GM12801 (cell line): ENCODE results near the gene B4GALT3.

Experiments
- TF ChIP-seq, protein P1 (sequence below): IDR thresholded peaks from one replicate; pipeline ENCODE4 v1.5.1; 2011; ENCODE audit warnings: control low read depth; ENCODE audit not compliant: insufficient read length; ENCODE audit errors: extremely low read depth

B4GALT3 gene

DNA sequence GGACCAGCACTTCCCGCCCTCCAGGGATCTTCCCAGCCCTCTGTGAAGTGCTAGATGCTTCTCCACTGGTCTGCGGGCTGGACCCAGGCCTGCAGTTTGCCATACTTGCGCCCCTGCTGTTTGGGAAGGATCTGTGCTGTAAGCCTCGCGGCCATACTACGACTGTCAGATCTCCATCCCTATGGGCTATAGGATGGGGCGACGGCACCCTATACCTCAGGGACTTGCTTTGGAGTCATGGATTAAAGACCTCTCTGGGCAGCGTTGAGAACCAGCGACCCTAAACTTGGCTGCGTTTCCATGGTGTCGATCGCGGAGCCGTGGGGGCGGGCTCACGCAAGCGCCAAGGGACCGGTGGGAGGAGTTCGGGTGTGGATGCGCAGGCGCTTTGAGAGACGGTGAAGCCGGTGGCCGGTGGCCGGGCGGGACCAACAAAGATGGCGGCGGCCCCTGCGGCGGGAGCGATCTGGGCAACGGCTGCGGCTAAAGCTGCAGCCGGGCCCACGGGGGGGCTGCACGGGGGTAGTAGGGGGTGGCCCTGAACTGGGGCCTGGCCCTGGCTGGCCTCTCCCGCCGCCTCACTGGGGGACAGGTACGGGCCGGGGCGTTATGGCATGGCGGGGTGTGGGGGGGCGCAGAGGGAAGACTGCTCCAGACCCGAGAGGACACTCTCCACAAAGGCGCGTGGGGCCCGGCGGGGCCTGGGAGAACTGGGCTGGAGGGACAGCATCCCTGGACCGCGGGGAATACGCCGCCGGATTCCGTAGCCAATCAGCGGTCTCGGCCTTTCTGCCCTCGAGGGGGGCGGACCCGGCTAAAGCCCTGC, 18.0 kb downstream of the B4GALT3 start, which contains the start of gene USP21:
TSS of gene USP21 (plus strand) at position 414 of the 826 bp plus-strand sequence. CDS start 1,141 bp downstream, outside the sequence.
- TF ChIP-seq, protein P1, sequence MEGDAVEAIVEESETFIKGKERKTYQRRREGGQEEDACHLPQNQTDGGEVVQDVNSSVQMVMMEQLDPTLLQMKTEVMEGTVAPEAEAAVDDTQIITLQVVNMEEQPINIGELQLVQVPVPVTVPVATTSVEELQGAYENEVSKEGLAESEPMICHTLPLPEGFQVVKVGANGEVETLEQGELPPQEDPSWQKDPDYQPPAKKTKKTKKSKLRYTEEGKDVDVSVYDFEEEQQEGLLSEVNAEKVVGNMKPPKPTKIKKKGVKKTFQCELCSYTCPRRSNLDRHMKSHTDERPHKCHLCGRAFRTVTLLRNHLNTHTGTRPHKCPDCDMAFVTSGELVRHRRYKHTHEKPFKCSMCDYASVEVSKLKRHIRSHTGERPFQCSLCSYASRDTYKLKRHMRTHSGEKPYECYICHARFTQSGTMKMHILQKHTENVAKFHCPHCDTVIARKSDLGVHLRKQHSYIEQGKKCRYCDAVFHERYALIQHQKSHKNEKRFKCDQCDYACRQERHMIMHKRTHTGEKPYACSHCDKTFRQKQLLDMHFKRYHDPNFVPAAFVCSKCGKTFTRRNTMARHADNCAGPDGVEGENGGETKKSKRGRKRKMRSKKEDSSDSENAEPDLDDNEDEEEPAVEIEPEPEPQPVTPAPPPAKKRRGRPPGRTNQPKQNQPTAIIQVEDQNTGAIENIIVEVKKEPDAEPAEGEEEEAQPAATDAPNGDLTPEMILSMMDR, result no peak

GRCh38 chr1:161158316-161159010, 18.8 kb downstream of the B4GALT3 start:
- TF ChIP-seq, protein P1, result no peak

- TF ChIP-seq, protein P1, result no peak
Observed at GRCh38 chr1:161157867-161158266, 19.4 kb downstream of the B4GALT3 start.

DNA sequence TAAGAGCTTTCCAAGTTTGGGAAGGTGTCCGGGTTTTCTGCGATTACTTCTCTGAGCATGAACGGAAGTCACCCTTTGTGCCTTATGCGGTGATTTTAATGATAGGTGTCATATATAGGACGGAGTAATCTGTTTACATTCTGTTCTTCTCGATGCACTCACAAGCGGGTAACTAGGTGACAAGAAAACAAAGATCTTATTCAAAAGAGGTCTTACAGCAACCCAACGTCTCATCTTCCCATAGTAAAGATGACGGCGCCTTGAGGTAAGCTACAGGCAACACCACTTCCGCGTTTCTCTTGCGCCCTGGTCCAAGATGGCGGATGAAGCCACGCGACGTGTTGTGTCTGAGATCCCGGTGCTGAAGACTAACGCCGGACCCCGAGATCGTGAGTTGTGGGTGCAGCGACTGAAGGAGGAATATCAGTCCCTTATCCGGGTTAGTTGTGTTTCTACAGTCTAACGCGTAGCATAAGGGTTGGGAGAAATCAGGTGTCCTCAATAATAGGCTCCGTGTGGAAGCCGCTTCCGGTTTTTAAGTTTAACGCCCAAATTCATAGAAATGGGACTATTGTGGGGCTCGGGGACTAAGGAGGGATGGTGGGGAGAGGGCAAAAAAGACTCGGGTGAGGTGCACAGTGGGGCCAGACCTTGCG, 23.5 kb downstream of the B4GALT3 start, which contains the start of gene UFC1:
TSS of gene UFC1 (plus strand) at position 297 of the 656 bp plus-strand sequence. CDS start at position 317, 20 bp downstream.
- TF ChIP-seq, protein P1, result no peak

DNA sequence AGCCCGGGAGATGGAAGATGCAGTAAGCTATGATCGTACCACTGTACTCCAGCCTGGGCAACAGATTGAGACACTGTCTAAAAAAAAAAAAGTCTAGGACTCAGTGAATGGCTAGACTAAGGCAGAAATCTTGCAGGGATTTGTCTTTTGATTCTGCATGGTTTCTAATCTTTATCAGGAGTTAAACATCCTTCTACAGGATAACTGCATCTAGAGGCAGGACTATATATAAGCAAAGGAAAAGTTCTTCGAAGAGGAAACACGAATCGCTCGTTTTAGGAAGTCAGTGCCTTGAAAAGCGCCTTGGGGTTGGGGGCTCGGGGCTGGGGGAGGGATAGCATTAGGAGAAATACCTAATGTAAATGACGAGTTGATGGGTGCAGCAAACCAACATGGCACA, 24.1 kb downstream of the B4GALT3 start:
- TF ChIP-seq, protein P1, result no peak

DNA sequence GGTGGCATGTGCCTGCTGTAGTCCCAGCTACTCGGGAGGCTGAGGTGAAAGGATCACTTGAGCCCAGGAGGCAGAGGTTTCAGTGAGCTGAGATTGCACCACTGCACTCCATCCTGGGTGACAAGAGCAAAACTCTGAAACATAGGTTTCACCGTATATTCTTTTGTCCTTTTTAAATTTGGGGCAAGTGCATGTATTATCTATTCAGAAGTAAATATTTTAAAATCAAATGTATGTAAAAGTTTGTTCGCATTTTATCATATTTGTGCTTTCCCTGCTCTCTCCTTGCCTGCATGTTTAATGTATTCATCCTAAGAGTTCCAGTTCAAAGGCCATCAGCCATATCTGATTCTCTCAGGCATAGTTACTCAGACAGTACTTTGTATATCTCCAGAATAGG, 31.5 kb downstream of the B4GALT3 start:
- TF ChIP-seq, protein P1, result no peak
